ENCODE results near the gene FBXL14.
A peak's percentile ranks its signal among the peaks of the same experiment; 100 is the strongest.

FBXL14 gene

DNA sequence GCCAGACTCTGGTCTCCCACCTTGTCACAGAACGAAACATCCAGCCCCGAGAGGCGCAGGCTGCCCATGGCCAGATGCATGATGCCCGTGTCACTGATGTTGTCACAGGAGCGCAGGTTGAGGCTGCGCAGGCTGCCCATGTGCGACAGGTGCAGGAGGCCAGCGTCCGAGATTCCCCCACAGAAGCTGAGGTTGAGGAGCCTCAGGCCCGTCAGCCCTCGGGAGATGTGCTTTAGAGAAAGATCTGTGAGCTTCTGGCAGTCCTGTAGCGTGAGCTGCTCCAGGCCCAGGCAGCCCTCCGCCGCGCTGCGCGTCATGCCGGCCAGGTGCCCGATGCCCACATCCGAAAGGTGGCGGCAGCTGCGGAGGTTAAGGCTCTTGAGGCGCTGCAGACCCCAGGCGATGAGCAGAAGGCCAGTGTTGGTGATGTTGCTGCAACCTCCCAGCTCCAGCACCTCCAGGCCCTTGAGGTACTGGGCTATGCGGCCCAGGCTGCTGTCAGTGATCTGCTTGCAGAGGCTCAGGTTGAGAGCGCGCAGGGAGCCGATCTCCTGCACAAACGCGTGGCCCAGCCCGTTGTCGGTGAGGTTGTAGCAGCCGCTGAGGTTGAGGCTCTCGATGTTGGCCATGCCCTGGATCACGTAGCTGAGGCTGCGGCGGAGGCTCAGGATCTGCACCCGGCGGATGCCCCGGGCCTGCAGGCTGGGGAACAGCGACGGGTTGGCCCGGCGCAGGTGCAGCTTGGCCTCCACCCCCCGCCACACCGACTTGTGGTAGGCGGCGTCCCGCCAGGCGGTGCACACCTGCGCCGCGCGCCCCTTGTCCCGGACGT, 991 bp downstream of the FBXL14 start:
- DNase-seq (ENCODE audit: low spot score), result peak; percentile 39

- DNase-seq (ENCODE audit: low spot score), result peak; percentile 59
Measured at GRCh38 chr12:1592444-1593173, 1.8 kb downstream of the FBXL14 start.

DNA sequence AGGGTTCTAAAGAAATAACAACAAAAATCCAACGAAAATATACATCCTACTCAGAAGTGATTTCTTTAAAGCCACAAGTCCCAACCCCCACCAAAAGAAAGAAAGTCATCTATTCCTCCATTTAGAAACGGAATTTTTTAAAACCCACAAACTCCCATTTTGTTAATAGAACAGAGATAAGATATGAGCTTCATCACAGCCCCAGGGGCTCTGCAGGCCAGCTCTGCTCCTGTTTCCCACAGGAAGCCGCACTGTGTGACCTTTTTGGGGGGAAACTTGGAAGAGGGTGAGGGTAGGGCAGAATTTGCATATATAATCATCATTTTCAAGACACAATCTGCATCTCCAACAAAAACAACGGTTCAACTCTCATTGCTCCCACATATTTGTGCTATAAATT, 2.8 kb downstream of the FBXL14 start:
- no peak for DNase-seq (ENCODE audit: low spot score)

GRCh38 chr12:1591034-1591433, 3.3 kb downstream of the FBXL14 start:
- DNase-seq (ENCODE audit: low spot score), result no peak

DNA sequence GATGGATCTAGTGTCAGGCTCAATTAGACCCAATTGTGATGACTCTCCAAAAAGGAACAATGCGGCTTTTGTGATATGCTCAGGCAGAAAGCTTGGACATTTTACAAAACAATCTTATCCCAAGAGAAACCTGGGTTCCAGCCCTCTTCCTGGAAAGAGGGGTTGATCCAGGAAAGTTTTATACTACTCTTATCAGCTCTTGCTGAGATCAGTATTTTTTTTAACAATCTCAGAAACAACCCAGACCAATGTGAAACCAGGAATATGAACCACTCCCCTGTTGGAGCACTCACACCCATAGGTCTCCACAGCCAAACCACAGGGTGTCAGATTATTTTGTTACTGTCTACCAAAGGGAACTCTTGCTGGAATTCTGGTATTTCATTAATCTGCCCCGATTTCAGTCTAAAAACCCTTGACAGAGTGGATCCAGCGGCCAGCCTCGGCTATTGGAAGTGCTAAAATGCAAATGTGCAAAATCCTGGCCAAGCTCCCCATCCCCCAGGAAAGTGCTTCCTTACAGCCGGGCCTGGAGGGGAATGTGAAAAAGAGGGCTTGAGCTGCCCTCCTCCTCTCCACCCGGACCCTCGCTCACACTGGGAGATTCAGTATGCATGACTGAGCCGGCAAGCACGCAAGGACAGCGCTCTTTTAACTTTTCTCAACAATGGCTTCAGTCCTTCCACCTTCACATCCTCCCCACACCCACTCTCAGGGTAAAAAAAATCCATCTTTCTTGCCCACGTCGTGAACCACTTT, 4.0 kb downstream of the FBXL14 start:
- peak; percentile 61 for DNase-seq (ENCODE audit: low spot score)

DNA sequence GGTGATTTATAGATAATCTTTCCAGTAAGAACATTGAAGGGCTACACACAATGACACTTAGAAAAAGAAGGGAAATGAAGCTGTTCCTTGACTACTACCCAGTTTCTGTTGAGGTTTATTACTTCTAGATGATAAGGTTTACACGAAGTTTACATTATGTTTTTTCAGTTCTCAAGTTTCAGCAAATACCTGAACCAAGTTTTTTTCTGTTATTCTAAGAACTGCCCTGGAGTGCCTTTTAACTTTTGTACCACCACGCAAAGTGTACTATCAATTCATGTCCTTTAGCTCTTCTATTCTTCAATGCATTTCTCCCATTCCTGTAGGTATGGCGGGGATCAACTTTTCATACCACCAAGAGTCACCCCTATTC, 5.8 kb downstream of the FBXL14 start:
- DNase-seq (ENCODE audit: low spot score), result no peak

DNA sequence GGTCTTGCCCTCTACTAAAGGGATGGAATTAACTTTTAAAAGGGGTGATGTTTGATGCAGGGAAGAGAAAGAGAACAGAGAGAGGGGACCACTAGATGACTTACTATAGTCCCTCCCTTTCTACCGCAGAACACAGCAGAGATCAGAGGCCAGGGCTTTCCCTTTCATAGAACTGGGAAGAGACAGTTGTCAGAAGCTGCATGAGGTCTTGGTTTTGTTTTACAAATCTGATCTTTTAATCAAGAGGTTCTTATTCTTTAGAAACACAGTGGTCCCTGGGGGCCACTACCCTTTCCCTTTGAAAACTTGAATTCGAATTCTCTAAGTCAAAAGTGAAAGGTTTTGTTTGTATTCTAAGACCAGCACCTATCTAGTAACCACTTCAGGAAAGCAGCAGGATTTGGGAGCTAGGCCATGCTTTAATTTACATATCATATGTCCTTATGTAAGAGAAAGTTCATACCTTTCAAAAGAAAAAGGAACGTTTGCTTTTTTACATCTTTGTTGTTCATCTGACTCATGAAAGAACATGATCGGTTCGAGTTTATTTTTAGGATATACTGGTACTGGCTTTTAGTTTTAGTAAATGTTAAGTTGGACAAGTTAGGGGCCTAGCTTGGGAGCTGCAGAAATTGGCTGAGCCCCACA, 6.3 kb downstream of the FBXL14 start:
- DNase-seq (ENCODE audit: low spot score), result no peak

- no peak for DNase-seq (ENCODE audit: low spot score)
Measured at GRCh38 chr12:1584326-1584725, 10.1 kb downstream of the FBXL14 start.

GRCh38 chr12:1583421-1584078, 10.8 kb downstream of the FBXL14 start:
- peak; percentile 93 for DNase-seq (ENCODE audit: low spot score)

DNA sequence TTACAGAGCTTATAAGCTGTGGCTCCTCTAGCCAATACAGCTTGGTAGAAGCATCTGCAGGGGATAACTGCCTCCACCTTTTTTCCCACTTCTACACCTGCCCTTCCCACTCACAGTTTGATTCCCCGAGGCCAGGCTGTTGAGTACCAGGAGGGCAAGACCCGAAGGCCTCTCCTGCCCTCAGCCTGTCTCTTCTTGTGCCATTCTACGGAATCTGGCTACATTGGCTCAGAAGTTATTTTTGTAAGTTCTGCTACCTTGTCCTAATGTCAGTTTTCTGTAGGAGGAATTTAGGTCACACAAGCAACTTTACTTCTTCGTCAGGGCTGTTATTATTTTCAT, 11.7 kb downstream of the FBXL14 start:
- no peak for DNase-seq (ENCODE audit: low spot score)

DNA sequence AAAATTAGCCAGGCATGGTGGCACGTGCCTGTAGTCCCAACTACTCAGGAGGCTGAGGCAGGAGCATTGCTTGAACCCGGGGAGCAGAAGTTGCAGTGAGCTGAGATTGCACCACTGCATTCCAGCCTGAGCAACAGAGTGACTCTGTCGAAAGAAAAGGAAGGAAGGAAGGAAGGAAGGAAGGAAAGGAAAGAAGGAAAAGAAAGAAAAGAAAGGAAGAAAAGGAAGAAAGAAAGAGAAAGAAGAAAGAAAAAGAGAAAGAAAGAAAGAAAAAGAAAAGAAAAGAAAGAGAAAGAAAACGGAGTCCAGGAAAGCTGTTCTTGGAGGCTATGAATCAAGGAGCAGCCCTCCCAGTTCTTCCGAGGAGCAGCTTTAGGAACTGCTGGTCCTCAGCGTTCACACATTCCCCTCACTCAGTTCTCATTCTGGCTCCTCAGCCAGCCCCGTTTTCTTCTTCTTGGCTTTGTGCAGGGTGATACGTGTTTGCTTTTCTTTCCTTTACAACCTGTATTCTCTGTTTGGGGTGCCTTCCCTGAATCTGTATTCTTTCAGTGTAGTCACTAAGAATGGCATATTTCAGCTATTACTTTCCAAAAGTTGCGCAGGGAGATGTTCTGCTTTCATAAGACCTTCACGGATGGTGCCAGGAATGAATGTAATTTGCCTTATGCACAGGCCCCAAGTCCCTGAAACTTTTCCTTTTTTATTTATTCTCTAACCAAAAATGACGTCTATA, 12.2 kb downstream of the FBXL14 start:
- DNase-seq (ENCODE audit: low spot score), result no peak

DNA sequence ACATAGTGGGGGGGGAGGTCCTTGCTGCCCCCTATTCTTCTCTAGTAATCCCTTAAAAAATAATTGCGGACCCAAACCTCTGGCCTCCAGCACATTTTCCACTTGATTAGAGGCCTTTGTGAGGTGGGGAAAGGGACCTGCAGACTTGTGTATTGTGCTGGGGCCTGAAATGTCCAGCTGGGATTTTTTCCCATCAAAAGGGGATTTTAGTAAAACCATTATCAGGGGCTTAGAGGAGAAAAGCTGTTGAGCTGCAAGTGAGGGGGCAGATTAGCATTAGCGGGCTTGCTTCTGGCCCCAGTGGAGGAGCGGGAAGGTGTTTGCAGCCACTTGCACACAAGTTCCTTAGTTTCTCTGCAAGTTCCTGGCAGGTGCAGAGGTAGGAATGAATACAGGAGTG, 13.9 kb downstream of the FBXL14 start:
- DNase-seq (ENCODE audit: low spot score), result no peak

GRCh38 chr12:1579651-1580435, 14.5 kb downstream of the FBXL14 start:
- DNase-seq (ENCODE audit: low spot score), result no peak

- no peak for DNase-seq (ENCODE audit: low spot score)
Measured at GRCh38 chr12:1576410-1577241, 17.8 kb downstream of the FBXL14 start.

- no peak for DNase-seq (ENCODE audit: low spot score)
Measured at GRCh38 chr12:1575408-1576401, 18.7 kb downstream of the FBXL14 start.

DNA sequence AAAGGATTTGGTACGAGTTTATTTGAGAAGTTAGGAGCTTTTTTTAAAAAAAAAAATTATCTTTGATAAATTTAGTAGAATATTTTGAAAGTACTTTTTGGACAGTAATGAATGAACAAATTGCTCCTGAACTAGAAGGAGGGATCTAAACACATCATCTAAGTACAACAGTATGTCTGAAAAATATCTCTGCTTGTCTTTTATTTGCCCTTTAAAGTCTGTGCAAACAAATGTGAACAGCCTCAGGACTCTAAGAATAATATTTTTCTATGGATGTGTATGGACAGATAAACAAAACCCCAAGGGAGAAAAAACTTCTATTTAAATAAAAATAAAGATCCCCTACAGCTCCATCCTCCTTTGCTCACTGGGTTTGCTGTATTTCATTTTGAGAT, 19.5 kb downstream of the FBXL14 start:
- no peak for DNase-seq (ENCODE audit: low spot score)

DNA sequence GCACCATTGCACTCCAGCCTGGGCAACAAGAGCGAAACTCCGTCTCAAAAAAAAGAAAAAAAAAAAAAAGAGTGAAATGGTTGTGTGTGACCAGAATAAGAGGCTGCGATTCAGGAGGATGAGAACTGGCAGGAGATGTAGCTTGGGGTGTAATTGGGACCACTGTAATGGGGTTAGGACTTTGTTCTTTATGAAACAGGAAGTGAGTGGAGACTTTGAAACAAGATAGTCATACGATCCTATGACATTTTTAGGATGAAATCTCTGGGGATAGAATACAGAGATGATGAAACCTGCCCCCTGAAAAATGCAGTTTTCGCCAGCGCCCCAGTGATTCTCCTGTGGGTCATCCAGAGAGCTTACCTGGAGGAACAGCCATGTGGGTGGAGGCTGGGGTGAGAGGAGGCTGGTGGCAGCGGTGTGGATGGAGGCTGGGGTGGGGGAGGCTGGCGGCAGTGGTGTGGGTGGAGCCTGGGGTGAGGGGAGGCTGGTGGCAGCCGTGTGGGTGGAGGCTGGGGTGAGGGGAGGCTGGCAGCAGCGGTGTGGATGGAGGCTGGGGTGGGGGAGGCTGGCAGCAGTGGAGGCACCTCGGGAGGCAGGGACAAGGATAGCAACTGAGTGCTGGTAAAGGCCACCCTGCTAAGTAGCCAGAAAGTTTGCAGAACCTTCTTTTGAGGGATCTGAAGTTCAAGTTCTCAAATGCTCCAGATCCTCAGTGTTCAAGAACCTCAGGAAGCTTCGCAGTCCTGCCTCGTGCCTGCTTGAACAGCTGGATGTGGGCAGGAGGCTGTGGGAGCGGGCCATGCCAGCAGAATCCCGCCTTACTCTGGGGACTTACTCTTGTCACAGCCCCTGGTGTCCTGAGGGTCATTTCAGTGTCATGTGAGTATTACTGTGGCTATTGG, 20.2 kb downstream of the FBXL14 start:
- DNase-seq (ENCODE audit: low spot score), result no peak
